Suppressor macrophage treated with lipopolysaccharide for 4 hours (primary cell): ENCODE results near the gene CACNG4.
"Not testable (repeated sequence)": the region's sequence is repeated elsewhere in the genome, so short reads cannot be mapped to it uniquely, and the experiment has no call there.

Experiments used
- DNase-seq: peaks from one replicate; pipeline ENCODE4 v3.0.0-alpha.2; 2020

The CACNG4 gene

GRCh38 chr17:67018471-67019434 is 54.2 kb downstream of the CACNG4 start:
- DNase-seq, result no peak

- no peak for DNase-seq
Observed at GRCh38 chr17:67019809-67020208, 55.3 kb downstream of the CACNG4 start.

GRCh38 chr17:67020293-67020766 is 55.8 kb downstream of the CACNG4 start:
- DNase-seq, result no peak

- DNase-seq, result no peak
Observed at GRCh38 chr17:67021196-67021595, 56.7 kb downstream of the CACNG4 start.

- no peak for DNase-seq
Observed at GRCh38 chr17:67021743-67022450, 57.4 kb downstream of the CACNG4 start.

GRCh38 chr17:67022451-67022810 is 57.9 kb downstream of the CACNG4 start:
- no peak for DNase-seq

GRCh38 chr17:67024736-67025135 is 60.2 kb downstream of the CACNG4 start:
- DNase-seq, result no peak

- DNase-seq, result no peak
Observed at GRCh38 chr17:67025216-67025792, 60.8 kb downstream of the CACNG4 start.

GRCh38 chr17:67026341-67026740 is 61.8 kb downstream of the CACNG4 start:
- no peak for DNase-seq

- DNase-seq, result no peak
Observed at GRCh38 chr17:67027031-67027628, 62.6 kb downstream of the CACNG4 start.

- DNase-seq, result no peak
Observed at GRCh38 chr17:67030641-67031040, 66.1 kb downstream of the CACNG4 start.

- DNase-seq, result no peak
Observed at GRCh38 chr17:67032382-67032781, 67.9 kb downstream of the CACNG4 start.

- no peak for DNase-seq
Observed at GRCh38 chr17:67032985-67033384, 68.5 kb downstream of the CACNG4 start.

GRCh38 chr17:67033613-67034012 is 69.1 kb downstream of the CACNG4 start:
- DNase-seq, result no peak

GRCh38 chr17:67035131-67036083 is 70.9 kb downstream of the CACNG4 start:
- no peak for DNase-seq

- DNase-seq, result no peak
Observed at GRCh38 chr17:67038861-67039365, 74.4 kb downstream of the CACNG4 start.

- DNase-seq, result no peak
Observed at GRCh38 chr17:67040652-67041051, 76.1 kb downstream of the CACNG4 start.

GRCh38 chr17:67041119-67041518 is 76.6 kb downstream of the CACNG4 start:
- not testable (repeated sequence) for DNase-seq

- no peak for DNase-seq
Observed at GRCh38 chr17:67041531-67041930, 77.0 kb downstream of the CACNG4 start.

- DNase-seq, result no peak
Observed at GRCh38 chr17:67041941-67042899, 77.7 kb downstream of the CACNG4 start.
